ENCODE data around the gene FHAD1.
"Not testable (repeated sequence)": the region's sequence is repeated elsewhere in the genome, so short reads cannot be mapped to it uniquely, and the experiment has no call there.

Gene FHAD1

GRCh38 chr1:15299179-15299578 lies 52.2 kb downstream of the FHAD1 start:
- Histone ChIP-seq H3K36me3 (replicated peaks) (no peaks in the 10 kb centered on the region), H3K27ac (no peak overlapping the region), H3K4me3 (ENCODE audit: low read depth, low read length) (no peak overlapping the region), H3K27me3 (replicated peaks) (no peaks in the 10 kb centered on the region)
- TF ChIP-seq CTCF (IDR thresholded peaks at IDR 0.05; ENCODE audit: low read depth, low read length, missing control alignments) = no peak
- DNase-seq = no peak
- in situ Hi-C loops (cut with HindIII; ENCODE audit: low pct_ligation_motif_present, low sequenced_read_pairs) = no loop called here

GRCh38 chr1:15299806-15300205 lies 52.8 kb downstream of the FHAD1 start:
- DNase-seq = no peak
- H3K4me3 ChIP-seq (ENCODE audit: low read depth, low read length) = no peak overlapping the region
- no peaks in the 10 kb centered on the region for H3K27me3 ChIP-seq (replicated peaks)
- TF ChIP-seq CTCF (IDR thresholded peaks at IDR 0.05; ENCODE audit: low read depth, low read length, missing control alignments) = no peak
- no peaks in the 10 kb centered on the region for H3K36me3 ChIP-seq (replicated peaks)
- no peak overlapping the region for H3K27ac ChIP-seq
- in situ Hi-C loops (cut with HindIII; ENCODE audit: low pct_ligation_motif_present, low sequenced_read_pairs) = no loop called here

- Histone ChIP-seq H3K36me3 (replicated peaks) (no peaks in the 10 kb centered on the region), H3K27ac (no peak overlapping the region), H3K27me3 (replicated peaks) (no peaks in the 10 kb centered on the region), H3K4me3 (ENCODE audit: low read depth, low read length) (no peak overlapping the region)
- in situ Hi-C loops (cut with HindIII; ENCODE audit: low pct_ligation_motif_present, low sequenced_read_pairs) = no loop called here
- DNase-seq = no peak
- no peak for TF ChIP-seq CTCF (IDR thresholded peaks at IDR 0.05; ENCODE audit: low read depth, low read length, missing control alignments)
These were observed 56.9 kb downstream of the FHAD1 start for GRCh38 chr1:15303935-15304334.

GRCh38 chr1:15304708-15305467 lies 57.9 kb downstream of the FHAD1 start:
- DNase-seq = no peak
- in situ Hi-C loops (cut with HindIII; ENCODE audit: low pct_ligation_motif_present, low sequenced_read_pairs) = no loop called here
- no peak overlapping the region for H3K27ac ChIP-seq
- H3K36me3 ChIP-seq (replicated peaks) = no peaks in the 10 kb centered on the region
- no peak overlapping the region for H3K4me3 ChIP-seq (ENCODE audit: low read depth, low read length)
- TF ChIP-seq CTCF (IDR thresholded peaks at IDR 0.05; ENCODE audit: low read depth, low read length, missing control alignments) = peak; percentile 91
- H3K27me3 ChIP-seq (replicated peaks) = no peaks in the 10 kb centered on the region

GRCh38 chr1:15305468-15305770 lies 58.4 kb downstream of the FHAD1 start:
- peak; percentile 24 for DNase-seq
- Histone ChIP-seq H3K4me3 (ENCODE audit: low read depth, low read length) (no peak overlapping the region), H3K27ac (no peak overlapping the region), H3K36me3 (replicated peaks) (no peaks in the 10 kb centered on the region), H3K27me3 (replicated peaks) (no peaks in the 10 kb centered on the region)
- TF ChIP-seq CTCF (IDR thresholded peaks at IDR 0.05; ENCODE audit: low read depth, low read length, missing control alignments) = no peak
- in situ Hi-C loops (cut with HindIII; ENCODE audit: low pct_ligation_motif_present, low sequenced_read_pairs) = no loop called here

- H3K4me3 ChIP-seq (ENCODE audit: low read depth, low read length); H3K27ac ChIP-seq; in situ Hi-C loops (cut with HindIII; ENCODE audit: low pct_ligation_motif_present, low sequenced_read_pairs); H3K27me3 ChIP-seq (replicated peaks); H3K36me3 ChIP-seq (replicated peaks); DNase-seq: not testable (repeated sequence)
These were observed 59.3 kb downstream of the FHAD1 start for GRCh38 chr1:15306352-15306751.
